H9 (cell line): Measurements from ENCODE around the gene MLLT6. TPM values are rescaled to one million over a fixed set of nuclear protein-coding genes. Genes with fewer than 3 reads are reported as not detected.

Experiments
- DNase-seq: peaks from one replicate; pipeline ENCODE4 v3.0.0-alpha.2; 2017
- H2AFZ ChIP-seq: one replicate; pipeline ENCODE4 v1.6.1; 2013; ENCODE audit warnings: mild to moderate bottlenecking, low read length, control low read depth, moderate library complexity
- H2AK5ac ChIP-seq: 2 replicates; pipeline ENCODE4 v1.6.1; 2013; ENCODE audit warnings: low read length, control low read depth, mixed read lengths; ENCODE audit not compliant: insufficient read length
- H2BK120ac ChIP-seq: one replicate; pipeline ENCODE4 v1.6.1; 2013; ENCODE audit warnings: low read depth, mild to moderate bottlenecking, low read length, control low read depth, inconsistent platforms; ENCODE audit not compliant: poor library complexity, severe bottlenecking
- H2BK12ac ChIP-seq: 2 replicates; pipeline ENCODE4 v1.6.1; 2013; ENCODE audit warnings: low read length, control low read depth, mixed read lengths, low read depth; ENCODE audit not compliant: insufficient read length
- H2BK15ac ChIP-seq: 2 replicates; pipeline ENCODE4 v1.6.1; 2013; ENCODE audit warnings: low read depth, low read length, control low read depth
- H2BK20ac ChIP-seq: one replicate; pipeline ENCODE4 v1.6.1; 2013; ENCODE audit warnings: low read depth, mild to moderate bottlenecking, low read length, control low read depth, inconsistent platforms; ENCODE audit not compliant: poor library complexity, severe bottlenecking
- H2BK5ac ChIP-seq: 2 replicates; pipeline ENCODE4 v1.6.1; 2013; ENCODE audit warnings: low read length, control low read depth, mixed read lengths; ENCODE audit not compliant: insufficient read length
- H3K14ac ChIP-seq: 2 replicates; pipeline ENCODE4 v1.6.1; 2013; ENCODE audit warnings: low read length, control low read depth; ENCODE audit not compliant: insufficient read depth
- H3K18ac ChIP-seq: 2 replicates; pipeline ENCODE4 v1.6.1; 2013; ENCODE audit warnings: low read depth, mild to moderate bottlenecking, mixed read lengths, low read length, control low read depth; ENCODE audit not compliant: insufficient read length
- H3K23ac ChIP-seq: 2 replicates; pipeline ENCODE4 v1.6.1; 2013; ENCODE audit warnings: low read length, control low read depth, mixed read lengths, low read depth; ENCODE audit not compliant: insufficient read length
- H3K23me2 ChIP-seq: 2 replicates; pipeline ENCODE4 v1.6.1; 2013; ENCODE audit warnings: low read depth, mild to moderate bottlenecking, mixed read lengths, low read length, control low read depth; ENCODE audit not compliant: insufficient read length, poor library complexity, severe bottlenecking
- H3K27ac ChIP-seq: 2 replicates; pipeline ENCODE4 v1.5.1; 2013; ENCODE audit warnings: low read length, control low read depth, mixed read lengths, low read depth; ENCODE audit not compliant: insufficient read length
- H3K27me3 ChIP-seq: 2 replicates; pipeline ENCODE4 v1.6.1; 2013; ENCODE audit warnings: low read length, control low read depth, inconsistent platforms; ENCODE audit not compliant: insufficient read depth
- H3K4ac ChIP-seq: 2 replicates; pipeline ENCODE4 v1.6.1; 2013; ENCODE audit warnings: low read depth, mild to moderate bottlenecking, control low read depth, inconsistent platforms, low read length, moderate library complexity
- H3K4me1 ChIP-seq: 2 replicates; pipeline ENCODE4 v1.6.1; 2013; ENCODE audit warnings: low read length, control low read depth, inconsistent platforms; ENCODE audit not compliant: insufficient read depth
- H3K4me2 ChIP-seq: 2 replicates; pipeline ENCODE4 v1.6.1; 2013; ENCODE audit warnings: low read length, control low read depth, mixed read lengths; ENCODE audit not compliant: insufficient read length, insufficient read depth
- H3K56ac ChIP-seq: 2 replicates; pipeline ENCODE4 v1.6.1; 2013; ENCODE audit warnings: low read depth, mild to moderate bottlenecking, mixed read lengths, low read length, control low read depth; ENCODE audit not compliant: insufficient read length
- H3K79me1 ChIP-seq: 2 replicates; pipeline ENCODE4 v1.6.1; 2013; ENCODE audit warnings: low read depth, mild to moderate bottlenecking, moderate library complexity, low read length, control low read depth, inconsistent platforms; ENCODE audit not compliant: insufficient read depth, poor library complexity, severe bottlenecking
- H3K79me2 ChIP-seq: 2 replicates; pipeline ENCODE4 v1.6.1; 2013; ENCODE audit warnings: low read length, control low read depth, inconsistent platforms; ENCODE audit not compliant: insufficient read depth
- H3K9ac ChIP-seq: 2 replicates; pipeline ENCODE4 v1.6.1; 2013; ENCODE audit warnings: low read length, control low read depth, mixed read lengths; ENCODE audit not compliant: insufficient read length; ENCODE audit errors: extremely low read depth
- H3K9me3 ChIP-seq: one replicate; pipeline ENCODE4 v1.6.1; 2013; ENCODE audit warnings: low read depth, low read length, inconsistent platforms; ENCODE audit not compliant: control insufficient read depth
- H3T11ph ChIP-seq: one replicate; pipeline ENCODE4 v1.6.1; 2013; ENCODE audit warnings: mild to moderate bottlenecking, low read length, control low read depth, inconsistent platforms
- H4K20me1 ChIP-seq: one replicate; pipeline ENCODE4 v1.6.1; 2013; ENCODE audit not compliant: control insufficient read depth, insufficient read length, insufficient read depth
- H4K5ac ChIP-seq: 2 replicates; pipeline ENCODE4 v1.6.1; 2013; ENCODE audit warnings: low read depth, mild to moderate bottlenecking, mixed read lengths, low read length, control low read depth; ENCODE audit not compliant: insufficient read length
- H4K8ac ChIP-seq: replicated peaks from 2 replicates; pipeline ENCODE4 v1.6.1; 2013; ENCODE audit warnings: low read length, control low read depth, mixed read lengths, low read depth; ENCODE audit not compliant: insufficient read length
- H4K91ac ChIP-seq: 2 replicates; pipeline ENCODE4 v1.6.1; 2013; ENCODE audit warnings: low read depth, mild to moderate bottlenecking, moderate library complexity, mixed read lengths, low read length, control low read depth; ENCODE audit not compliant: insufficient read length
- H3K27ac Mint-ChIP-seq, 3 experiments: 2 replicates in 2 of 3; 3 replicates in 1 of 3; pipeline ENCODE4 v1.8.0; 2020 to 2021; ENCODE audit warnings: mixed read lengths in 3 of 3, mild to moderate bottlenecking in 1 of 3, moderate library complexity in 1 of 3
- H3K27me3 Mint-ChIP-seq: 2 replicates; pipeline ENCODE4 v1.8.0; 2021; ENCODE audit warnings: low read depth, mild to moderate bottlenecking, moderate library complexity, mixed read lengths
- H3K36me3 Mint-ChIP-seq, 3 experiments: 2 replicates in 2 of 3; 3 replicates in 1 of 3; pipeline ENCODE4 v1.8.0; 2020 to 2021; ENCODE audit warnings: low read depth in 3 of 3, mixed read lengths in 3 of 3; ENCODE audit not compliant: insufficient read depth in 1 of 3
- H3K4me1 Mint-ChIP-seq, 2 experiments: 2 replicates each; pipeline ENCODE4 v1.8.0; 2020; ENCODE audit warnings: mixed read lengths in 2 of 2
- H3K4me3 Mint-ChIP-seq, 2 experiments: 2 replicates in 1 of 2; 3 replicates in 1 of 2; pipeline ENCODE4 v1.8.0; 2020 to 2021; ENCODE audit warnings: mild to moderate bottlenecking in 2 of 2, mixed read lengths in 2 of 2, moderate library complexity in 1 of 2
- H3K9me3 Mint-ChIP-seq, 2 experiments: 2 replicates in 1 of 2; 3 replicates in 1 of 2; pipeline ENCODE4 v1.8.0; 2020; ENCODE audit warnings: mild to moderate bottlenecking in 2 of 2, mixed read lengths in 2 of 2, moderate library complexity in 1 of 2
- CTCF ChIP-seq: fragments of 200-600 bp; sonication (generic); conservative IDR thresholded peaks from 3 replicates; pipeline ENCODE4 v1.8.0; 2021; ENCODE audit warnings: antibody characterized with exemption, mild to moderate bottlenecking
- WGBS: extraction: QIAGEN DNeasy Blood & Tissue Kit; methylation state at CpG from one replicate; pipeline ENCODE4 v1.1.7; 2013; ENCODE audit warnings: missing lambda C conversion rate, low lambda C conversion rate, mixed read lengths; ENCODE audit not compliant: insufficient read length; ENCODE audit errors: extremely low coverage; 5-methylcytosine and 5-hydroxymethylcytosine counted together
- total RNA-seq: library from RNA; stranded (reverse); gene quantifications from 2 replicates; pipeline ENCODE4 v1.2.1, GENCODE V29; 2021

The MLLT6 gene
- total RNA-seq, 1 experiment from 2014 or later: 26.4 TPM

DNA sequence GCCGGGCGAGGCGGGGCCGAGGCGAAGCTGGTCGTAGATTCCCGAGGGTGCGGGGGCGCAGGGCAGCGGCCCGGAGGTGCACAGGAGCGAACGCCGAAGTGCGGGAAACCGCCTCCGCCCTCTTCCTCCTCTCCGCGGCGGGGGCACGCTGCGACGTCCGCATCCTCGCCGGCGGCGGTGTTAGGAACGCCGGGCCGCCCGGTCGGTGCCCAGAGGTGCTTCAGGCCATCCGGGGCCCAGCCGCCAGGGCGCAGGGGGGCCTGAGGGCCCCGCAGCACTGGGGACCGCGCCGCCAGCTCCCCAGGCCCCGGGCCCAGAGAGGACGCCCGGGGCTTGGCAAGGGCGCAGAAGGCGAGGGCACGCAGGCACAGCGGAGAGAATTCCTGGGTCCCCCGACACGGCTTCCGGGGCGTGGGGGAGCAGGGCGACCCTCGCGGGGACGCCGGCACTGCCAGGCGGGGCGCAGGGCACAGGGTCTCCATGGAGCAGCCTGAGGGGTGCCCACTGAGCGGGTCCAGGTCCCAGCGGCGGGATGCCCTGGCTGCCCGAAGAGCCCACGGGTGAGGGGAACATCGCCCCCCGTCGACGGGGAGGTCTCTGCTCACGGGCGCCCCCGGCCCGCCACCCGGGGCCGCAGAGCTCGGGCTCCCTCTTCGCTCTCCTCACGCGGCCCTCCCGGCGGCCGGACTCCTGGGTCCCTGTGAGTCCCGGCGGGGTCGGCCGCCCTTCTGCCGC, 30.9 kb upstream of the MLLT6 start:
- Histone ChIP-seq H3K79me1 (no peaks in the 10 kb centered on the region), H2AFZ (no peak overlapping the region), H3K9me3 (no peaks in the 10 kb centered on the region), H2BK15ac (no peak overlapping the region), H2BK12ac (no peak overlapping the region), H3K4me1 (no peaks in the 10 kb centered on the region; the same call in none of the 2 replicates), H3K56ac (no peak overlapping the region), H3K23ac (no peak overlapping the region), H2BK20ac (no peak overlapping the region), H2AK5ac (no peak overlapping the region), H3K27me3 (peaks cover 62% of the 10 kb centered on the region), H3K79me2 (no peaks in the 10 kb centered on the region), H3K9ac (no peak overlapping the region), H4K20me1 (no peaks in the 10 kb centered on the region), H3K23me2 (peaks cover 29% of the 10 kb centered on the region), H4K8ac (no peak overlapping the region), H3K4me2 (peak overlapping the region; percentile 20), H4K5ac (no peak overlapping the region), H2BK120ac (no peak overlapping the region), H3K14ac (no peak overlapping the region; the same call in 1 of the 2 replicates), H3K18ac (no peak overlapping the region), H4K91ac (no peak overlapping the region), H3K27ac (no peak overlapping the region), H3T11ph (no peak overlapping the region), H2BK5ac (no peak overlapping the region), H3K4ac (no peak overlapping the region)
- no peaks in the 10 kb centered on the region; a peak in 1 of 7 replicates for H3K36me3 Mint-ChIP-seq
- 0 out of 3 replicates have a peak, but pooled peaks have one; percentile 18 for TF ChIP-seq CTCF
- H3K4me1 Mint-ChIP-seq: peaks cover 26 to 36% of the 10 kb centered on the region in 2 experiments
- H3K4me3 Mint-ChIP-seq: peak overlapping the region; percentile 21 to 54; a peak in 2 of 5 replicates
- DNase-seq: no peak
- no CpG with 5 or more reads among the region's 85 CpGs for WGBS
- no peaks in the 10 kb centered on the region; a peak in 2 of 5 replicates for H3K9me3 Mint-ChIP-seq
- H3K27me3 Mint-ChIP-seq: peaks cover 95% of the 10 kb centered on the region
- H3K27ac Mint-ChIP-seq: no peak overlapping the region
